Right kidney (tissue), 1 donor: ENCODE data around the gene CLASP2.

Experiments used
- DNase-seq: peaks from one replicate; pipeline ENCODE4 v3.0.0-alpha.2; 2016

Gene CLASP2

DNA sequence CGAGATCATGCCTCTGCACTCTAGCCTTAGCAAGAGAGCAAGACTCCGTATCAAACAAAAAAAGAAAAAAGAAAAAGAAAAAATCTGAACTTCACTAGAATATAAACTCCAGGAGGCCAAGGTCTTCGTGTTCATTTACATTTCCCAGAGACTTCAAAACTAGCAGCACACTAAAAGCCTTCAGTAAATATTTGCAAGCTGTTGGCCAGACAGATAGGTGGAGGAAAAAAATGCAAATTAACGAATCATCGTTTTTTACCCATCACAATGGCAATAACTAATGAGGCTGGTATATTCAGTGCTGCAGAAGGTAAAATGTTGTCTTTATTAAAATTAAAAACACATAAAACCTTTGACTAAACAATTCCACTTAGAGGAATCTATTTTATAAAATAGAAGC, 80.6 kb downstream of the CLASP2 start:
- no peak for DNase-seq

DNA sequence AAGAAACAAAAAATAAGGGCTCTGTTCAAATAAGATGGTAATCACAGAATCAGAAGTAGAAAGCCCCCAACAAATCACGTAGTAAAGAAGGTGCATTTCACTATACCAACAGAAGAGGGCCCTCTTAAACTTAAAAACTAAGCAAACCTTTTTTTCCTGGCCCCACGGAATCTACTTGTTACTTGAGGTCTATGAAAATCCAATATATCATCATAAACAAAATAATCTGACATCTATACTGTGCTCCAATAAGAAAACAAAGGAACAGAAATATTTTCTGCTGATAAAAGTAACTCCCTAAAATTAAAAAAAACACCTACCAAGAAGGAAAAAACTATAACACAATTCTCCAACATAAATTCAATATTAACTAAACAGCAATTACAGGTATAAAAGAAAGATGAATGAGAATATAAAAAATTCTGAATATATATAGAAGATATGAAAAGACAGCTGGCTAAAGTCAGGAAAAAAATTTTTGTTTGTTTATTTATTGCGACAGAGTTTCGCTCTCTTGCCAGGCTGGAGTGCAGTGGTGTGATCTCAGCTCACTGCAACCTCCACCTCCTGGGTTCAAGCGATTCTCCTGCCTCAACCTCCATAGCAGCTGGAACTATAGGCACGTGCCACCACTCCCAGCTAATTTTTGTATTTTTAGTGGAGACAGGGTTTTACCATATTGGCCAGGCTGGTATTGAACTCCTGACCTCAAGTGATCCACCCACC, 81.8 kb downstream of the CLASP2 start:
- no peak for DNase-seq

DNA sequence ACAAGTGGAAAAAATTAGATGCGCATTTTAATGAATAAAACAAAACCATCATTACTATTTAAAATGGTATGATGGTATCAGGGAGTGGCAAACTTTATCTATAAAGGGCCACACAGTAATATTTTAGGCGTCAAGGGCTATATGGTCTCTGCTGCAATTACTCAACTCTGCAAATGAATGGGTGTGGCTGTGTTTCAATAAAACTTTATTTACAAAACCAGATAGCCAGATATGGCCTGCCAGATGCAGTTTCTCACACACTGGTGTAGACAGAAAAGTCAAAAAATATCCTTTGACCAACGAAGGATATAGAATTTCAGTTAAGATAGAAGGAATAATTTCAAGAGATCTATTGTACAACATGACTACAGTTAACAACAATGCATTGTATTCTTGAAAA, 83.8 kb downstream of the CLASP2 start:
- no peak for DNase-seq

DNA sequence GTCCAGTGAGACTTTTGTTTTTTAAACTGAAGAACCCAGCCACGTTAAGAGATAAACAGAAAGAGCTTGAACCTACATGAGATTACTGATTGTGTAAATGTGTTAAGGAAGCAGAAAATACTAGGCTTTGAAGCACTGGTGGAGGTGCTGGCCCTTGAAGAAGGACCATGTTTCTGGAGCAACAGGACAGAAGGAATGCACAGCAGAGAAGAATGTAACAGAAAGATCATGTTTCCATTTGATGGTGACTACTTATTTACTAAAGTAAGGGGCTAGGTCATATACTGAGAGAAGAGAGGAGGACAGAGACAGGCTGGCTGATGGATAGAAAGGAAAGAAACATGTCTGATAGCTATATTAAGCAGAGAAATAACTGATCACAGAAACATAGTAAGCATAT, 88.8 kb downstream of the CLASP2 start:
- DNase-seq, result no peak

DNA sequence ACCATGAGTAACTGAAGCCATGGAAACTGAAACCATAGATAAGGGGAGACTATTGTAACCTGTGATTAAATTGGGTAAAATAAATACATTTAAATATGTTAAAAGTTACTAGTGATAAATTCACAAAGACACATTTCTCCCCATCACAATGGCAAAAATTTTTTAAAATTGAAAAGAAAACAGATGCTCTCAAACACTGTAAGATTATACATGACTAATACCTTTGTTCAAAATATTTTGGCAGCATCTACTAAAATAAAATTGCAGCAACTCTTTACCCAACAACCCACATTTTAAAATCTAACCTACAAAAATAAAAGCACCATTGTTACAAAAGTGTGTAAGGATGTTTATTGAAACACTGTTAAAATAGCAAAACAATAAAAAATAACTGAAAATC, 93.3 kb downstream of the CLASP2 start:
- DNase-seq, result no peak

DNA sequence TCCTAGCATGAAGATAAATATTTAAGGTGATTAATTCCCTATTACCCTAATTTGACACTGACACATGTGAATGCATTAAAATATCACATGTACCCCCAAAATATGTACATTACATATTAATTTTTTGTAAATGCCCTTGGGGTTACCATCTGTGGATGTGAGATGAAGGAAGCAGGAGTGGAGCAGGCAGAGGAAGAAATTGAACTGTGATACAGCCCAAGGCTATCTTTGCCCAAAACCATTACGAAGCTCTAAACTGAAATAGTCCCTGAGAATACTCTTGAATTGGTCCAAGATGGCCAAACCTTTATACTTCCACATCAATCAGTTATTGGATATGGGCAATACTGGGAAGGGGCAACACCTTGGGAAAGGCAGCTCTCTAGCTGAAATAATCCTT, 105.0 kb downstream of the CLASP2 start:
- DNase-seq, result no peak

DNA sequence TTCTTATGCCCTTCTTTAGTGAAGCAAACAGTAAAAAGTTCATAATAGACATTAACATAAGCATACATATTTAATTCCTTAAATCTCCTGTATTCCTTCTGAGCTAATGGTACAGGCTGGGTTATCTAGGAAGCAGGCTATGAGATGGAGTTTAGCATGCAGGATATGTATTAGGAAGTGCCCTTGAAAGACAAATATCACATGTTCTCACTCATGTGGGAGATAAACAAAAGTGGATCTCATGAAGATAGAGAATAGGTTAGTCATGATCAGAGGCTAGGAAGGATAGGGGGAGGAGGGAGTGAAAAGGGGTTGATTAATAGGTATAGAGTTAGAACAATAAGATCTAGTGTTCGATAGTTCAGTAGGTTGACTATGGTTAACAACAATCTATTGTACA, 105.4 kb downstream of the CLASP2 start:
- no peak for DNase-seq

DNA sequence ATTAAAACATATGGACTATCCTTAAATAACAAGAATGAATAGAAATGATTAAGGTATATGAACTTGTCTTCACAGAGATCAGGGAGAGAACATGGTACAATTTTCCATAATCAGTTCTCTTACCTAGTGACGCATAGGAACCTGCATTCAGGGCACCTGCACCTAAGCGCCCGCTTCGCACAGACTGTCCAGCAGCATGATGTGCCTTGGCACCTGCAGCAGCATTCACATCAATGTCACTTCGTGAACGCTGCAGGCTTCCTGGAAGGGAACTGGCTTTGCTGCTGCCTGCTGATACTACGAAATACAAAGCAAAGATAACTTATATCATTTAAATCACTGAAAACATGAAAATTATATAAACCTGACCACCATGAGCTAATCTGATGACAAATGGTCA, 115.2 kb downstream of the CLASP2 start:
- no peak for DNase-seq

DNA sequence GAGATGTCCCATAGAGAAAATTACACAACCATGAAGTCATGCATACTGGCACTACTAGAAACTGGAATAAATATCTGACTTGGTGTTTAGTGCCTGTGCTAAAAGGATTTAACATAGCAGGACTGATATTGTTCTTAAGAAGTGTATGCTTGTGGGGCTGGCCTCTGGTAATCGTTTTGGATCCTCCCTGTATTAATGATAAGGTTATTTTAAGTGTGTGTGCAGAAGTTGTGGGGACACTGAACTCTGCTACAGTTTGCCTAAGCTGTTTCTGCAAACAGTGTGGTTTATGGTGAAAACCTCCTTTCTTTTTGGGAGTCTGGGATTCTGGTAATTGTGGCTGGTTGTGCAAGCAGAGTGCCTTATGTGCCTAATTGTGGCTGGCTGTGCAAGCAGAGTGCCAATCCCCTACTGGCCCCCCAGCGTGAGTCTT, 120.8 kb downstream of the CLASP2 start:
- no peak for DNase-seq

DNA sequence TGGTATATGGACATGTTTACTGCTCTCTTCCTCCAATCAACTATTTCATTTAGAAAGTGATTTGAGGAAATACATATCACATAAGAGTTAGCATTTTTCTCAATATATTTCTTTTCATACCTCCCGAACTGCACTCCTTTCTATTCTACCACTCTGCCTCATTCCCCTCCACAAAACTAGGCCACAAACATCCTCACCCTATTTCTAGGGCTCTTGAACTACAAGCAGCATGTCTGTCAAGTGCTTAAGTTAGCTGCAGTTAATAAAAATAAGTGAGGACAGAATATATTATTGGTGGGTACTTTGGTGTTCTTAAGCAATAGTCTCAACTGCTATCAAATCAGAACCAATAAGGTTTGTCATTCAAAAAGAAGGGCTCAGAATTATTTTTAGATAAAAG, 125.1 kb downstream of the CLASP2 start:
- DNase-seq, result no peak

DNA sequence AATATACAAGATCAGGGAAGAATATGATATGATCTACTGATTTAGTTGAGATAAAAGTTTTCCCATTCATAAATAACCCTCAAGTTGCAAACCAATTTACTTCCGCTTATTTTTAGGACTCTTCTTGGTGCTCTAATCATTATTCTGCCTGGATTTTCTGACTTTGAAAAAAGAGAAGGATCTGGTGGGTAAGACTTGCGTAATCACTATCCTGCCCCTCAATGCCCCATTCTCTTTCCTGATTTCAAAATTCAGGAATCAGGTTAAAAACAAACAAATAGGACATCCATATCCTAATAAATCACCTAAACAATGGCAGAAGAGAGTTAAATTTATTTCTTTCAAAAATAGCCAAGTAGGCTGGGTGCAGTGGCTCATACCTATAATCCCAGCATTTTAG, 127.5 kb downstream of the CLASP2 start:
- DNase-seq, result no peak

DNA sequence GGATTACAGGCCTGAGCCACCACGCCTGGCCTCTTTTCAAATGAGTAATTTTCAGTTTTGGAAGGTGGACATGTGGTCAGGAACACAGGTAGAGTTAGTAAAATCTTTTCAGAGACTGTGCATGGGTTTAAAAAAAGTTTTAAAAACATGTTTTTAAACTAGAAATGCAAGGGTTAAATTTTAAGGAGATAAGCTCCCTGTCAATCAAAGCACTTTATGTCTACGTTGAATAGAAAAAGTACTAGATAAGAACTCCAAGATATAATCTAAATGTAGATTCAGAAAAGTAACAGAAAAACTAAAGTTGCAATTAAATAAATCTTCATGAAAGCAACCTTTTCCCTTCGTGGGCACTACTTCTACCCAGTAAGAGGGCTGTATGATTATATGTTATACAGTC, 131.7 kb downstream of the CLASP2 start:
- no peak for DNase-seq

DNA sequence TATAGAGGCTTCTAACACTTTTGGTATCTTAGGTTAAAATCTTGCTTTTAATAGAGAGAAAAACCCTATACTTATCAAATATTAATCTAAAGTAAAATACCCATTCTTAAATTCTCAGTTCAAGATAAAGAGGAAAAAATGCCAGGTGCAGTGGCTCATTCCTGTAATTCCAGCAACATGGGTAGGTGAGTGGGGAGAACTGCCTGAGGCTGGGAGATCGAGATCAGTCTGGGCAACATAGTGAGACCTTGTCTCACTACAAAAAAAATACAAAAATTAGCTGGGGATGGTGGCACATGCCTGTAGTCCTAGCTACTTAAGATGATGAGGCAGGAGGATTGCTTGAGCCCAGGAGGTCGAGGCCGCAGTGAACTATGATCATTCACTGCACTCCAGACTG, 135.8 kb downstream of the CLASP2 start:
- no peak for DNase-seq

DNA sequence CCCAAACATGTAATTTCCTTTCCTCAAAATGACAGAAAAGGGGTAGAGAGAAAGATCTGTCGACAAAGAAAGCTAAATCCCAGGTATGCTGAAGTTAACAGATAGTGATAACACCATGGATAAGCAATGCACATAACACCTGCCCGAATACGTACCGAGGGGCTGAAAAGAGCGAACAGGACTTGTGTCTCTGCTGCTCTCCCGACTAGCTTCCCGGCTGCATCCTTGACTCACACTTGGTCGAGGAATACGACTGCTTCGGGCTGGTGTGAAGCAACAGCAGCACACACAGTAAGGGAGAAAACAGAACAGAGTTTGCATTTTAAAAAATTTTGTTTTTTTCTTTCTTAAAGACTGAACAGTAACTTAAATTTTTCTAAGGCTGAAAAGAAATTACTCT, 136.4 kb downstream of the CLASP2 start:
- no peak for DNase-seq

DNA sequence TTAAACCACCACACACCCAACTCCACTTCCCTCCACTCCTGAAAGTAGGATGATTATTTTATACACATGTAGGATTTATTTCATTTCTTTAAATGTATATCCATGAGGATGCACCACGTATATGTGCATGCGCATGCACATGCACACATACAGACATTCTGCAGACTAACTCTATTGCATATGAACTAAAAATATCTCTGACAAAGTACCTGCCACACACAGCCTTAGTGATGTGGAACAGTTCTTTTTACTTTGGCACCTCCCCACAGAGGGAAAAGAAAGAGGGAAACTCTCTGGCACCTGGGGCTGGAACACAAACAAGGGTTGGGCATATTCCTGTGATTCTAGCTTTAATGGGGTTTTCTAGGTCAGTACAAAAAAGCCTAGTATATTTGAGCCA, 138.2 kb downstream of the CLASP2 start:
- DNase-seq, result no peak

DNA sequence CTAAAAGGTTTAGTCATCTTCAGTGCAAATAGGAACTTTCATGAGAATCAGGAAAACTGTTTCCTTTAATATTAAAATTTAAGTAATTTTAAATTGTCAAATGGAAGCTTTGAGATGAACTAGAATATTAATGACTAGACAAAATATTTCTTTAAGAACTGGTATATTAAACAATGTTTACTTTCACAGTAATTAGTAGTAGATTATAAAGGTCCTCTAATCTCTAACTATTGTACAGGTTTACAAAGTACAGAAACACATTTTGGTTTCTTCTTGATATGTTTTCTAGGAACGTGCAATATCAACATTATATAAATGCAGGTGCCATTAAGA, 138.9 kb downstream of the CLASP2 start:
- no peak for DNase-seq

DNA sequence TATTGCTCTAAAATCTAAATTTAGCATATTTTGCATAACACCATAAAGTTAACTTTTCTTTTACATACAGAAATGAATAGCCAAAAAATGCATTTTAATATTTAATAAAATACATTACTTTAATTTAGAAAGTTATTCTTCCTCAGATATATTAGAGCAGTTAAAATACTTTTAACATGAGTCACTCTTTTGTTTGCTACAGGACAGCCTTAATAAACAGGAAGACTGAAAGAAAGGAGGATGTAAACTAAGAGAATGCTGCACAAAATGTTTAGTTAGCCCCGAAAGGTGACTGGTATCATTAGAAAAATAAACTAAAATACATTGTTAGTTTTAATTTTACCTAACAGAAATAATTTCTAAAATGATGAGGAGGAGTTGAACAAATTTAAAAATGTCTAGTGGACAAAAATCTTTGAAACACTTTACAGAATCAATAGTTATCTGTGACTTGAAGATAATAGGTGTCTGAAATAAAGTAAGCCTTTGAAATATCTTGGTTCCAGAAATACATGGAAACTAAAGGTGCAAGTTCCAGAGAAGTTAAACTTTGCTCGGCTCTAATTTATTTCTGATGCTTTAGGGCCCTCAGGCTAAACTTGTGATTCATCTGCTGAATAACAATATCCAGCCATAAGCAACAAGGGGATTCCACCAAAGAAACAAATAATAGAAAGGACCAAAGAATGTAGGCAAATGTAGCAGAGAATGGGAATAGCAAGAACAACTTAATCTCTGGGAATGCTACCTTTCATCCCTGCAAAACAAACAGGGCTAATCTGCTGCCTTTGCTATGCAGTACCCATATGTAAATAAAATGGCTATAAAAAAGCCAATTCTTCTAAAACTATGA, 139.5 kb downstream of the CLASP2 start:
- no peak for DNase-seq

DNA sequence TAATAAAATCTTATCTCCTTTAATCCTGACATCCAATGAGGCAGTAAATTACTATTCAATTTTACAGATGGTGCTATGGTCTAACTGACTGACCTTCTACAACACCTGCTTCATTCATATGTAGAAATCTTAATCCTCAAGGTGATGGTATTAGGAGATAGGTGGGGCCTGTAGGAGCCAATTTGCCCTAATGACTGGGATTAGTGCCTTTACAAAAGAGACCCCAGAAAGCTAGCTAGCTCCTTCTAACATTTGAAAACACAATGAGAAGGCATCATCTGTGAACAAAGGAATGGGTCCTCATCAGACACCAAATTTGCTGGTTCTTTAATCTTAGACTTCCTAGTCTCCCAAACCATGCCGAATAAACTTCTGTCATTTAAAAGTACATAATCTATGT, 140.5 kb downstream of the CLASP2 start:
- no peak for DNase-seq

DNA sequence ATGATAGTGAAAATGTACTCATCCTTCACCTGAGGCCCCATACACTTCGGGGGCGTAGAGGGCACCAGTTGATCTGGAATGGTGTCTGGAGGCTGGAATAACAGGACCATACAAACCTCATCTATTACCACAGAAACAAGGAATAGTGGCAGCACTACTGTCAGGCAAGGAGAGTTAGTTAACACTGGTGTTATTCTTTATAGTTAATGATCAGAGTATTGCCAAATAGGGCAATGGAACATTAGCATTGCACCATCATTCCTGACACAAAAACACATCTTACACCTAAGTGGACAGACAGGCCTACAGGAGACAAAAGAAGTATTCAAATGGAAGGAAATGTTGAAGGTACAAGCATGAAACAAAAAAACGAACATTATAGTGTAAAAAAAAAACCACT, 140.9 kb downstream of the CLASP2 start:
- DNase-seq, result no peak

DNA sequence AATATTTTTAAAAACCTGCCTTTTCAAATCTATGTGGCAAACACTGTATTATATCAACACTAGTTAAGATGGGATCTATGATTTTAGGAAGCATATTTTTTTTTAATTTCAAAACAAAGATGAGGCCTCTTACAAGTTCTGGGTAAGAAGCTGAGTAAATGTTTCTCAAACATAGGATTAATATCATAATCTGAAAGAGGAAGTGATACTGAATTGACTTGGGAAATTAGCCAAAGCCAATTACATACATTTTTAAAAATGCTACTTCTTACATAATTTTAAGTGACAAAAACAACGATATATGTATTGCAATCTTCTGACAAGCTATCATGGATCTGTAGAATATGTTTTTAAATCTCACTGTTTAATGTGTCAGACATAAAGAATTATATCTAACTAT, 142.7 kb downstream of the CLASP2 start:
- no peak for DNase-seq

DNA sequence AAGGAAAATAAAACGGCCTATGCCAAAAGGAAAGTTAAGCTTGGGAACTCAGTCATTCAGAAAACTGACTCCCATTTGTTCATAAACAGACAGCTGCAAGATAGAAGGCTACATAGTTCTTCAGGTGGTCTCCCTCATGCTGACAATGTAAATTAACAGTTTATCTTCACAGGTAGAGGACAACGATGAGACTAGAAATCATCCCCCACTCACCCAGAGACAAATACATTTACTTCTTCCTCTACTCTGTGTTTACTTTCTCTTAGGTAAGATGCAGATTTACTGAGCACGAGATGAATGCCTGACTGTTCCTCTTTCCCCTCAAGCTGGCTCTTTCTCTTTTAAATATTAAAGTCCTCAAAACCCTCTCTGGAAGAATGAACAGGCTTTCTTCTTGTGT, 160.2 kb downstream of the CLASP2 start:
- no peak for DNase-seq

DNA sequence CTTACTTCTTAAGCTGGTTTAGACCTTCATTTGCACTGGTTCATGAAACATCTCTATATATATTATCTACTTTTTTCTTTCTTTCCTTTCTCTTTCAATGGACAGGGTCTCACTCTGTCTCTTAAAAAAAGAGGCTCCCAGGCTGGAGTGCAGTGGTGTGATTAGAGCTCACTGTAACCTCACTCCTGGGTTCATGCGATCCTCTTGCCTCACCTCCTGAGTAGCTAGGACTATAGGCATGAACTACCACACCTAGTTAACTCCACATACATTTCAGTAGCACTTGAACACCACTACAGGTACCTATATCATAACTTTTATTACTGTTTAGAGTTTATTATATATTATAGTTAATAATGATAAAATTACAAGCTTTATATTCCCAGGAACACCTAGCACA, 160.8 kb downstream of the CLASP2 start:
- DNase-seq, result no peak

DNA sequence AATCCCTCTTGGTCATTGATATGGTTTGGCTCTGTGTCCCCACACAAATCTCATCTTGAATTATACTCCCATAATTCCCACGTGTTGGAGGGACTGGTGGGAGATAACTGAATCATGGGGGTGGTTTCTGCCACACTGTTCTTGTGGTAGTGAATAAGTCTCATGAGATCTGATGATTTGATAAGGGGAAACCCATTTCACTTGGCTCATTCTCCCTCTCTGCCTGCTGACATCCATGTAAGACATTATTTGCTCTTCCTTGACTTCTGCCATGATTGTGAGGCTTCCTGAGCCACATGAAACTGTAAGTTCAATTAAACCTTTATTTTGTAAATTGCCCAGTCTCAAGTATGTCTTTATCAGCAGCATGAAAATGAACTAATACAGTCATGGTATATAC, 171.0 kb downstream of the CLASP2 start:
- no peak for DNase-seq

DNA sequence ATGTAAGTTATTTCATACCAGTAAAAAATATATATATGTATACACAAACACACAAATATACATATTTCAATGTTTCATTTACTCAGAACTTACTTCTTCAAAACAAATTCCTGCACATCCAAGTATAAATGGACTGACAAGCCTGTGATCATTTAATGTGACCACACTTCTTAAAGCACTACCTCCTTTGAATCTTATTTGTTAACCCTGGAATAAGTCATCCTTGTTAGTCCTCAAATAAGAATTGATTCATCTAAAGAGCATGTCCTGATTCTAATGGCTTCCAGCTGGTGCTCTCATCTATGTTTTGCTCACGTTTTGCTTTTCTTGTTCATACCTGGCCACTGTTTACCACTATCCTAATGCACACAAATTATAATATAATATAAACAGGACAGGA, 173.9 kb downstream of the CLASP2 start:
- no peak for DNase-seq
